Subcutaneous adipose tissue (tissue), 4 donors: ENCODE results near the gene NDUFA7. TPM values are rescaled to one million over a fixed set of nuclear protein-coding genes. Genes with fewer than 3 reads are reported as not detected.

ENCODE experiments used
- total RNA-seq, 4 donors: library from RNA; depleted of rRNA; stranded (reverse); fragments of >200 nt; gene quantifications; one replicate each; pipeline ENCODE4 v1.1.0, GENCODE V29; 2016
- TF ChIP-seq, protein P1 (sequence below): fragments of 450-650 bp; IDR thresholded peaks from one replicate; pipeline ENCODE4 v1.5.1; 2016; ENCODE audit warnings: low read depth, mild to moderate bottlenecking, control low read depth, antibody characterized with exemption, moderate library complexity

The NDUFA7 gene
- total RNA-seq, 4 donors from 2014 or later: 15.8 to 51.8 (median 23.7) TPM

GRCh38 chr19:8265872-8266271, 55.3 kb downstream of the NDUFA7 start:
- TF ChIP-seq, protein P1, sequence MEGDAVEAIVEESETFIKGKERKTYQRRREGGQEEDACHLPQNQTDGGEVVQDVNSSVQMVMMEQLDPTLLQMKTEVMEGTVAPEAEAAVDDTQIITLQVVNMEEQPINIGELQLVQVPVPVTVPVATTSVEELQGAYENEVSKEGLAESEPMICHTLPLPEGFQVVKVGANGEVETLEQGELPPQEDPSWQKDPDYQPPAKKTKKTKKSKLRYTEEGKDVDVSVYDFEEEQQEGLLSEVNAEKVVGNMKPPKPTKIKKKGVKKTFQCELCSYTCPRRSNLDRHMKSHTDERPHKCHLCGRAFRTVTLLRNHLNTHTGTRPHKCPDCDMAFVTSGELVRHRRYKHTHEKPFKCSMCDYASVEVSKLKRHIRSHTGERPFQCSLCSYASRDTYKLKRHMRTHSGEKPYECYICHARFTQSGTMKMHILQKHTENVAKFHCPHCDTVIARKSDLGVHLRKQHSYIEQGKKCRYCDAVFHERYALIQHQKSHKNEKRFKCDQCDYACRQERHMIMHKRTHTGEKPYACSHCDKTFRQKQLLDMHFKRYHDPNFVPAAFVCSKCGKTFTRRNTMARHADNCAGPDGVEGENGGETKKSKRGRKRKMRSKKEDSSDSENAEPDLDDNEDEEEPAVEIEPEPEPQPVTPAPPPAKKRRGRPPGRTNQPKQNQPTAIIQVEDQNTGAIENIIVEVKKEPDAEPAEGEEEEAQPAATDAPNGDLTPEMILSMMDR: no peak

DNA sequence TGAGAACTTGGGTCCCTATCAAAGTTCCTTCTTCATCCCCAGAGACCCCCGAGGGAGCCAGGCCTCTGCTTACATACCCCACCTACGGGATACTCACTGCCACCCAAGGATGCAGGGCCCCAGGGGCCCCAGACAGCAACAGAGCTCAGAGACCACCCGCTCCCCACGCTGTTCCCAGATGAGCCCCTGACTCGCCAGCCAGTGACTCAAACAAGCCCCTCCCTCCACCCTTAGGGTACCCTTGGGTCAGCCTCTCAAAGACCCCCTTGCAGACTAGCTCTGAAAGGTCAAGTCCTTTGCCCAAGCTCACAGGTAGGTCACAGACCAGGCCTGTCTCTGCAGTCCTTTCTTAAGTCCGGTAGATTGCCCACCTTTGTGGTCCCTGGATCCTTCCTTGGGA, 58.7 kb downstream of the NDUFA7 start:
- TF ChIP-seq, protein P1: no peak

GRCh38 chr19:8261881-8262280, 59.3 kb downstream of the NDUFA7 start:
- TF ChIP-seq, protein P1: no peak

- TF ChIP-seq, protein P1: no peak
These were observed 59.8 kb downstream of the NDUFA7 start for GRCh38 chr19:8261347-8261746.

Other genes with a start within 250 kb of the NDUFA7 start
- not detected for gene FBN3, start 171.8 kb downstream of the NDUFA7 start, total RNA-seq
- gene CERS4, start 112.0 kb downstream of the NDUFA7 start, total RNA-seq: 10 to 100 TPM; 10.4 to 34.3 (median 30.8) TPM
- gene CD320, start 13.0 kb downstream of the NDUFA7 start, total RNA-seq: 10 to 100 TPM; 23.6 to 72.9 (median 37.6) TPM
- gene RPS28, start 121 bp upstream of the NDUFA7 start, total RNA-seq: 100 to 1,000 TPM; 337 to 849 (median 372) TPM
- gene KANK3, start 21.9 kb upstream of the NDUFA7 start, total RNA-seq: 10 to 100 TPM in 2 of 4 donors, 1 to 10 TPM in 2; 3.6 to 65.7 (median 9.7) TPM
- 100 to 1,000 TPM; 150 to 237 (median 190) TPM for gene ANGPTL4, start 42.8 kb upstream of the NDUFA7 start, total RNA-seq
- 10 to 100 TPM; 29.4 to 95.3 (median 40.7) TPM for gene RAB11B, start 69.0 kb upstream of the NDUFA7 start, total RNA-seq
- 100 to 1,000 TPM; 107 to 314 (median 189) TPM for gene MARCHF2, start 91.9 kb upstream of the NDUFA7 start, total RNA-seq
- gene HNRNPM, start 123.6 kb upstream of the NDUFA7 start, total RNA-seq: 100 to 1,000 TPM in 1 of 4 donors, 10 to 100 TPM in 3; 58.5 to 105 (median 78.0) TPM
- 1 to 10 TPM in 1 of 4 donors, under 1 TPM in 3; 0.33 to 4.4 (median 0.52) TPM for gene PRAM1, start 181.3 kb upstream of the NDUFA7 start, total RNA-seq
- gene ZNF414, start 192.8 kb upstream of the NDUFA7 start, total RNA-seq: 10 to 100 TPM in 1 of 4 donors, 1 to 10 TPM in 3; 4.8 to 15.6 (median 7.1) TPM